Endothelial cell of umbilical vein (primary cell): ENCODE results near the gene EPB41L4B. TPM values are rescaled to one million over a fixed set of nuclear protein-coding genes. Genes with fewer than 3 reads are reported as not detected.

Source experiments
- BruUV-seq: library from RNA; stranded (reverse); fragments of 400-500 nt; replicated peaks from 2 replicates; lab custom pipeline; 2021; lab: Mats Ljungman, UMichigan
- CTCF ChIA-PET: fragments of 300-600, 350-600 bp; sonication (Branson Sonifier 250); formaldehyde crosslinking; loops from one replicate; lab custom pipeline; 2021; ENCODE audit warnings: antibody characterized with exemption, inconsistent platforms; lab: Charles Lee
- POLR2A ChIA-PET: fragments of 300-600, 350-600 bp; sonication (Branson Sonifier 250); formaldehyde crosslinking; loops from one replicate; lab custom pipeline; 2021; ENCODE audit warnings: antibody characterized with exemption, inconsistent platforms; lab: Charles Lee
- DNase-seq: peaks from one replicate; pipeline ENCODE4 v3.0.0-alpha.2; 2011; ENCODE audit warnings: low read depth, low spot score
- FAIRE-seq: peaks from 2 replicates; lab custom pipeline; 2011; peaks lifted over from hg19 to GRCh38; lab: Jason Lieb, UNC
- H2AFZ ChIP-seq: 2 replicates; pipeline ENCODE4 v1.6.0; 2012; ENCODE audit warnings: low read depth, low read length, control low read depth, inconsistent platforms
- H3K27ac ChIP-seq: 2 replicates; pipeline ENCODE4 v1.5.1; 2011; ENCODE audit warnings: low read depth, mild to moderate bottlenecking, control low read depth, low read length, moderate library complexity; ENCODE audit not compliant: insufficient read depth
- H3K27me3 ChIP-seq, 2 experiments: 2 replicates each; pipeline versions ENCODE4 v1.6.0 to v1.6.1; 2011; ENCODE audit warnings: low read length in 2 of 2, mixed read lengths in 1 of 2; ENCODE audit not compliant: control insufficient read depth in 2 of 2, insufficient read depth in 2 of 2
- H3K36me3 ChIP-seq, 2 experiments: 2 replicates in 1 of 2; 3 replicates in 1 of 2; pipeline ENCODE4 v1.5.1; 2011; ENCODE audit warnings: low read length in 2 of 2, mild to moderate bottlenecking in 1 of 2, moderate library complexity in 1 of 2; ENCODE audit not compliant: control insufficient read depth in 2 of 2, insufficient read depth in 2 of 2; ENCODE audit errors: extremely low read depth in 1 of 2
- H3K4me1 ChIP-seq: 3 replicates; pipeline ENCODE4 v1.5.1; 2011; ENCODE audit warnings: mild to moderate bottlenecking, low read length; ENCODE audit not compliant: control insufficient read depth, insufficient read depth; ENCODE audit errors: extremely low read depth
- H3K4me2 ChIP-seq: 2 replicates; pipeline ENCODE4 v1.6.1; 2011; ENCODE audit warnings: low read length, control low read depth, mixed read lengths; ENCODE audit not compliant: insufficient read depth
- H3K4me3 ChIP-seq, 3 experiments: fragments of 200-600 bp in 1 of 3; sonication (generic), shearing (Covaris generic) in 1 of 3; replicated peaks in 1 of 3; 2 replicates each; pipeline ENCODE4 v1.5.1; 2011 to 2016; ENCODE audit warnings: control low read depth in 3 of 3, low read length in 3 of 3, mild to moderate bottlenecking in 2 of 3, inconsistent platforms in 1 of 3, low read depth in 1 of 3, moderate library complexity in 1 of 3; ENCODE audit not compliant: insufficient read depth in 1 of 3
- H3K79me2 ChIP-seq: 2 replicates; pipeline ENCODE4 v1.6.0; 2012; ENCODE audit warnings: low read length, inconsistent platforms; ENCODE audit not compliant: control insufficient read depth, insufficient read depth
- H3K9ac ChIP-seq: replicated peaks from 2 replicates; pipeline ENCODE3; 2011; ENCODE audit warnings: low read length, control low read depth; ENCODE audit not compliant: insufficient read depth; ENCODE audit errors: extremely low read depth
- H3K9me1 ChIP-seq: replicated peaks from 3 replicates; pipeline ENCODE4 v1.6.0; 2011; ENCODE audit warnings: mild to moderate bottlenecking, low read length; ENCODE audit not compliant: control insufficient read depth, insufficient read depth; ENCODE audit errors: extremely low read depth
- H3K9me3 ChIP-seq: replicated peaks from 2 replicates; pipeline ENCODE4 v1.5.1; 2012; ENCODE audit warnings: low read length, inconsistent platforms; ENCODE audit not compliant: control insufficient read depth, insufficient read depth
- H4K20me1 ChIP-seq: replicated peaks from 2 replicates; pipeline ENCODE3; 2011; ENCODE audit warnings: mild to moderate bottlenecking, low read length; ENCODE audit not compliant: control insufficient read depth, insufficient read depth; ENCODE audit errors: extremely low read depth
- EZH2 ChIP-seq: IDR thresholded peaks from 2 replicates; pipeline ENCODE4 v1.6.1; 2012; ENCODE audit warnings: borderline replicate concordance, low read depth, mild to moderate bottlenecking, moderate library complexity, low read length, inconsistent platforms; ENCODE audit not compliant: severe bottlenecking
- FOS ChIP-seq: IDR thresholded peaks from 2 replicates; pipeline ENCODE4 v1.6.1; 2011; ENCODE audit warnings: mild to moderate bottlenecking, low read length, moderate library complexity, borderline replicate concordance; ENCODE audit not compliant: insufficient read depth
- GATA2 ChIP-seq: IDR thresholded peaks from 2 replicates; pipeline ENCODE4 v1.7.0; 2011; ENCODE audit warnings: low read depth, mild to moderate bottlenecking, moderate library complexity, mixed read lengths, low read length; ENCODE audit not compliant: insufficient read length, insufficient read depth
- JUN ChIP-seq: IDR thresholded peaks from 2 replicates; pipeline ENCODE4 v1.6.1; 2011; ENCODE audit warnings: borderline replicate concordance, low read depth; ENCODE audit not compliant: insufficient read length, insufficient read depth
- MYC ChIP-seq: IDR thresholded peaks from one replicate; pipeline ENCODE4 v1.6.1; 2011; ENCODE audit warnings: mild to moderate bottlenecking, low read depth, low read length
- POLR2A ChIP-seq: IDR thresholded peaks from 2 replicates; pipeline ENCODE4 v1.6.1; 2012; ENCODE audit warnings: low read depth, mild to moderate bottlenecking, control low read depth, low read length
- POLR2AphosphoS5 ChIP-seq: IDR thresholded peaks from 2 replicates; pipeline ENCODE4 v1.6.1; 2012; ENCODE audit warnings: low read depth, mild to moderate bottlenecking, control low read depth, low read length, moderate library complexity; ENCODE audit not compliant: insufficient read depth
- dilution Hi-C: fragments of 300-500 bp; cut with MboI; formaldehyde crosslinking; loops from one replicate; pipeline ENCODE4 v1.15.0; 2019; ENCODE audit warnings: low sequenced_read_pairs; ENCODE audit not compliant: extremely low pct_ligation_motif_present
- intact Hi-C: fragments of 100-400 bp; cut with micrococcal nuclease; formaldehyde crosslinking; loops from one replicate; pipeline ENCODE4 v1.10.0; 2022
- polyA plus RNA-seq, 4 experiments: library from polyadenylated mRNA; depleted of rRNA in 3 of 4; stranded (reverse) in 3 of 4; unstranded in 1 of 4; fragments of >200 nt; gene quantifications; 2 replicates each; pipeline versions ENCODE4 v1.2.1 to v1.2.3, GENCODE V29; 2011 to 2012; ENCODE audit warnings: missing spikeins in 1 of 4
- total RNA-seq: library from RNA; stranded (reverse); gene quantifications from 2 replicates; pipeline ENCODE4 v1.2.3, GENCODE V29; 2021
- TF ChIP-seq, protein P1 (sequence below): IDR thresholded peaks from 2 replicates; pipeline ENCODE4 v1.6.1; 2011; ENCODE audit not compliant: insufficient read depth, insufficient read length
- TF ChIP-seq, protein P2 (sequence below), 2 donors: IDR thresholded peaks; 1 replicate in 1 of 2; 2 replicates in 1 of 2; pipeline ENCODE4 v1.5.1; 2011; ENCODE audit warnings: low read length in 2 of 2, mild to moderate bottlenecking in 2 of 2, moderate library complexity in 2 of 2, control low read depth in 1 of 2, inconsistent platforms in 1 of 2, low read depth in 1 of 2; ENCODE audit not compliant: insufficient read depth in 1 of 2; ENCODE audit errors: extremely low read depth in 1 of 2

Gene EPB41L4B
- total and polyA plus RNA-seq, 2 donors (not counting 3 experiments of a cell fraction or from before 2014, with no cell fraction given), result 0.10 to 0.15 TPM

DNA sequence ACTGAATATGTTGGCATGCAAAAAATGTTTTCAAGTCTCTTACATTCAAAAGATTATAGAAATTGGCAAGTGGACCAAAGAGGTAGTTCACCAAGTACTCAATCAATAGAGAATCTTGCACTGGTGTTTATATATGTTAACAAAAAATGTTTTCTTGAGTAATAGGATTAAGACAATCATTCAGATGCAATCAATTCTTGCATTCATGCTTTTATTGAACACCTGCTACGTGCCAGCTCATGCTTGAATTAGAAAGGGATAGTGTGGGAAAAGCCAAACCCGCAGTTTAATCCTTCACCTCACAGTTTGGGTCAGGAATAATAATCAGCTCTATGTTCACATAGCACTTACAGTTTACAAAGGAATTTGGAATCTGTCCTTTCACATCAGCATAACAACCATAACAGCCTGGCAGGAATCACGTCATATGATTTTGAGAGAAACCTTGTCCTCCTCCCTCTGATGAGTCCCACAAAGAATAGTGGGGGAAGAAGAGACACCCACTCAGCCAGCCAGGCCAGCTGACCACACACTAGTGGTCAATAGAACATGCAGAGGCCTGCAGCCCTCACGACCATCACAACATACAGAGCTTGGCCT is 117.0 kb downstream of the EPB41L4B start:
- Histone ChIP-seq H4K20me1 (no peaks in the 10 kb centered on the region), H3K36me3 (no peaks in the 10 kb centered on the region), H3K9me1 (no peaks in the 10 kb centered on the region), H3K9me3 (no peaks in the 10 kb centered on the region), H3K9ac (no peak overlapping the region), H3K4me3 (no peak overlapping the region), H3K79me2 (no peaks in the 10 kb centered on the region), H3K27ac (no peak overlapping the region), H3K27me3 (peaks cover 2 to 4% of the 10 kb centered on the region in 2 experiments), H3K4me2 (no peak overlapping the region), H2AFZ (no peak overlapping the region), H3K4me1 (no peaks in the 10 kb centered on the region)
- FAIRE-seq (no peak), DNase-seq (no peak)
- BruUV-seq, result no TSS peak
- dilution Hi-C loops (no loop called here), intact Hi-C loops (no loop called here)
- POLR2A ChIA-PET, result no interaction called here
- CTCF ChIA-PET, result no interaction called here
- TF ChIP-seq EZH2, result no peak
- TF ChIP-seq GATA2, result no peak
- no peak for TF ChIP-seq MYC
- TF ChIP-seq, protein P1, sequence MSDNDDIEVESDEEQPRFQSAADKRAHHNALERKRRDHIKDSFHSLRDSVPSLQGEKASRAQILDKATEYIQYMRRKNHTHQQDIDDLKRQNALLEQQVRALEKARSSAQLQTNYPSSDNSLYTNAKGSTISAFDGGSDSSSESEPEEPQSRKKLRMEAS, result no peak
- no peak for TF ChIP-seq JUN
- TF ChIP-seq POLR2A, result no peak
- TF ChIP-seq, protein P2, sequence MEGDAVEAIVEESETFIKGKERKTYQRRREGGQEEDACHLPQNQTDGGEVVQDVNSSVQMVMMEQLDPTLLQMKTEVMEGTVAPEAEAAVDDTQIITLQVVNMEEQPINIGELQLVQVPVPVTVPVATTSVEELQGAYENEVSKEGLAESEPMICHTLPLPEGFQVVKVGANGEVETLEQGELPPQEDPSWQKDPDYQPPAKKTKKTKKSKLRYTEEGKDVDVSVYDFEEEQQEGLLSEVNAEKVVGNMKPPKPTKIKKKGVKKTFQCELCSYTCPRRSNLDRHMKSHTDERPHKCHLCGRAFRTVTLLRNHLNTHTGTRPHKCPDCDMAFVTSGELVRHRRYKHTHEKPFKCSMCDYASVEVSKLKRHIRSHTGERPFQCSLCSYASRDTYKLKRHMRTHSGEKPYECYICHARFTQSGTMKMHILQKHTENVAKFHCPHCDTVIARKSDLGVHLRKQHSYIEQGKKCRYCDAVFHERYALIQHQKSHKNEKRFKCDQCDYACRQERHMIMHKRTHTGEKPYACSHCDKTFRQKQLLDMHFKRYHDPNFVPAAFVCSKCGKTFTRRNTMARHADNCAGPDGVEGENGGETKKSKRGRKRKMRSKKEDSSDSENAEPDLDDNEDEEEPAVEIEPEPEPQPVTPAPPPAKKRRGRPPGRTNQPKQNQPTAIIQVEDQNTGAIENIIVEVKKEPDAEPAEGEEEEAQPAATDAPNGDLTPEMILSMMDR (IDR thresholded peaks at IDR 0.05; ENCODE audit: extremely low read depth in 1 of 2, insufficient read depth in 1 of 2, low read depth in 1 of 2, low read length in 2 of 2), result no peak
- TF ChIP-seq FOS, result no peak
- no peak for TF ChIP-seq POLR2AphosphoS5
